OCI-LY3 (cell line): ENCODE results near the gene PIK3R6.

ENCODE experiments used
- EZH2phosphoT487 ChIP-seq: fragments of 200-600 bp; shearing (Covaris generic); IDR thresholded peaks from 2 replicates; pipeline ENCODE4 v1.6.1; 2018; ENCODE audit warnings: antibody characterized with exemption, mixed run types, low read depth
- TF ChIP-seq, protein P1 (sequence below): fragments of 200-600, 300-600 bp; sonication (generic); IDR thresholded peaks from 2 replicates; pipeline ENCODE4 v1.5.1; 2014; ENCODE audit warnings: antibody characterized with exemption, low read length, low read depth

DNA sequence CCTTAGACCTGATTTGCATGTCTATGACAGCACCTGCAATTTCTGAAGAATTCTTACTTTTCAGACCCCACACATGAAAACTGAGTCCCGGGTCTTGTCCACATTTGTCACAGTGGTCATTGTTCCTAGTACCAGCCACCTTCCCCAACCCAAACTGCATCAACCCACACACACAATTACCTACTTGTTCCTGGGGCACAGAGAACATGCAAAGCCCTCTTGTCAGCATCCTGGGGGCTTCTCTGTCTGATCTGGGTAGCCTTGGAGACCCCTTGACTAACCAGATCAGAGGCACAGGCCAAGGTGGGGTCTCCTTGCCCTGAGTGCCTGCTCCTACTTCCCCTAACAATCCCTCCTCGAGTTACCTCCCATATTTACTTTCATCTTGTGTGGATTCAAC lies 36.7 kb upstream of the PIK3R6 start:
- TF ChIP-seq, protein P1, sequence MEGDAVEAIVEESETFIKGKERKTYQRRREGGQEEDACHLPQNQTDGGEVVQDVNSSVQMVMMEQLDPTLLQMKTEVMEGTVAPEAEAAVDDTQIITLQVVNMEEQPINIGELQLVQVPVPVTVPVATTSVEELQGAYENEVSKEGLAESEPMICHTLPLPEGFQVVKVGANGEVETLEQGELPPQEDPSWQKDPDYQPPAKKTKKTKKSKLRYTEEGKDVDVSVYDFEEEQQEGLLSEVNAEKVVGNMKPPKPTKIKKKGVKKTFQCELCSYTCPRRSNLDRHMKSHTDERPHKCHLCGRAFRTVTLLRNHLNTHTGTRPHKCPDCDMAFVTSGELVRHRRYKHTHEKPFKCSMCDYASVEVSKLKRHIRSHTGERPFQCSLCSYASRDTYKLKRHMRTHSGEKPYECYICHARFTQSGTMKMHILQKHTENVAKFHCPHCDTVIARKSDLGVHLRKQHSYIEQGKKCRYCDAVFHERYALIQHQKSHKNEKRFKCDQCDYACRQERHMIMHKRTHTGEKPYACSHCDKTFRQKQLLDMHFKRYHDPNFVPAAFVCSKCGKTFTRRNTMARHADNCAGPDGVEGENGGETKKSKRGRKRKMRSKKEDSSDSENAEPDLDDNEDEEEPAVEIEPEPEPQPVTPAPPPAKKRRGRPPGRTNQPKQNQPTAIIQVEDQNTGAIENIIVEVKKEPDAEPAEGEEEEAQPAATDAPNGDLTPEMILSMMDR, result no peak
- TF ChIP-seq EZH2phosphoT487, result no peak
